Gastrocnemius medialis (tissue), 4 donors: ENCODE measurements around the gene SH3RF1. TPM values are rescaled to one million over a fixed set of nuclear protein-coding genes. Genes with fewer than 3 reads are reported as not detected.
"Not testable (repeated sequence)": the region's sequence is repeated elsewhere in the genome, so short reads cannot be mapped to it uniquely, and the experiment has no call there.

Experiments
- ATAC-seq, 2 donors: fragments of 150-250 bp; one replicate each; pipeline ENCODE4 v1.9.1; 2016
- DNase-seq, 2 donors: peaks; one replicate each; pipeline ENCODE4 v3.0.0-alpha.2; 2019
- H3K27ac ChIP-seq, 4 donors: fragments of 200-600 bp; sonication (generic); 1 replicate in 1 of 4; 2 replicates in 3 of 4; pipeline ENCODE4 v1.5.1; 2016 to 2018; ENCODE audit warnings: mild to moderate bottlenecking in 2 of 4, moderate library complexity in 1 of 4
- H3K27me3 ChIP-seq, 3 donors: fragments of 200-600 bp; sonication (generic) in 2 of 3; 1 replicate in 1 of 3; 2 replicates in 2 of 3; pipeline versions ENCODE4 v1.5.1 to v1.6.0; 2016 to 2019; ENCODE audit warnings: mild to moderate bottlenecking in 1 of 3, moderate library complexity in 1 of 3
- H3K36me3 ChIP-seq, 2 donors: fragments of 200-600 bp; sonication (generic) in 1 of 2; one replicate each; pipeline ENCODE4 v1.5.1; 2017 to 2018
- H3K4me1 ChIP-seq, 2 donors: fragments of 200-600 bp; sonication (generic) in 1 of 2; one replicate each; pipeline ENCODE4 v1.5.1; 2016 to 2017; ENCODE audit warnings: mild to moderate bottlenecking in 2 of 2
- H3K4me3 ChIP-seq, 4 donors: fragments of 200-600 bp; sonication (generic) in 3 of 4; 1 replicate in 1 of 4; 2 replicates in 3 of 4; pipeline ENCODE4 v1.5.1; 2016 to 2019; ENCODE audit warnings: mild to moderate bottlenecking in 2 of 4
- H3K9me3 ChIP-seq, 3 donors: fragments of 200-600 bp; sonication (generic) in 2 of 3; 1 replicate in 1 of 3; 2 replicates in 2 of 3; pipeline ENCODE4 v1.5.1; 2016 to 2019
- POLR2A ChIP-seq, 2 donors: fragments of 450-650 bp; IDR thresholded peaks; one replicate each; pipeline ENCODE4 v1.6.1; 2017; ENCODE audit warnings: antibody characterized with exemption in 2 of 2, mild to moderate bottlenecking in 2 of 2, moderate library complexity in 2 of 2
- in situ Hi-C, 4 donors: fragments of 200-750 bp; cut with MboI; loops; one replicate each; pipeline versions ENCODE4 v1.15.0 to v1.8.0; 2017; ENCODE audit warnings: low sequenced_read_pairs in 4 of 4
- intact Hi-C: fragments of 100-400 bp; cut with DNase I; formaldehyde crosslinking; loops from one replicate; pipeline ENCODE4 v1.15.1; 2023; ENCODE audit warnings: low total_unique reads
- total RNA-seq, 4 donors: library from RNA; depleted of rRNA; stranded (reverse); fragments of >200 nt; gene quantifications; one replicate each; pipeline versions ENCODE4 v1.1.0 to v1.2.3, GENCODE V29; 2016
- TF ChIP-seq, protein P1 (sequence below), 5 experiments: fragments of 450-650 bp in 3 of 5; fragments of 200-600 bp in 2 of 5; sonication (generic) in 2 of 5; IDR thresholded peaks in 4 of 5; conservative IDR thresholded peaks in 1 of 5; 1 replicate in 4 of 5; 2 replicates in 1 of 5; pipeline ENCODE4 v1.5.1; 2016 to 2019; ENCODE audit warnings: antibody characterized with exemption in 5 of 5, mild to moderate bottlenecking in 3 of 5, moderate library complexity in 3 of 5

The SH3RF1 gene
- total RNA-seq, 4 donors from 2014 or later: 12.6 to 27.0 (median 13.4) TPM

GRCh38 chr4:169183581-169183980 lies 87.2 kb downstream of the SH3RF1 start:
- Histone ChIP-seq H3K27me3 (no peaks in the 10 kb centered on the region), H3K27ac (no peak overlapping the region), H3K4me3 (no peak overlapping the region), H3K36me3 (no peaks in the 10 kb centered on the region), H3K9me3 (no peaks in the 10 kb centered on the region), H3K4me1 (peaks cover 0 to 20% of the 10 kb centered on the region in 2 donors)
- no peak for TF ChIP-seq POLR2A (IDR thresholded peaks at IDR 0.05)
- TF ChIP-seq, protein P1, sequence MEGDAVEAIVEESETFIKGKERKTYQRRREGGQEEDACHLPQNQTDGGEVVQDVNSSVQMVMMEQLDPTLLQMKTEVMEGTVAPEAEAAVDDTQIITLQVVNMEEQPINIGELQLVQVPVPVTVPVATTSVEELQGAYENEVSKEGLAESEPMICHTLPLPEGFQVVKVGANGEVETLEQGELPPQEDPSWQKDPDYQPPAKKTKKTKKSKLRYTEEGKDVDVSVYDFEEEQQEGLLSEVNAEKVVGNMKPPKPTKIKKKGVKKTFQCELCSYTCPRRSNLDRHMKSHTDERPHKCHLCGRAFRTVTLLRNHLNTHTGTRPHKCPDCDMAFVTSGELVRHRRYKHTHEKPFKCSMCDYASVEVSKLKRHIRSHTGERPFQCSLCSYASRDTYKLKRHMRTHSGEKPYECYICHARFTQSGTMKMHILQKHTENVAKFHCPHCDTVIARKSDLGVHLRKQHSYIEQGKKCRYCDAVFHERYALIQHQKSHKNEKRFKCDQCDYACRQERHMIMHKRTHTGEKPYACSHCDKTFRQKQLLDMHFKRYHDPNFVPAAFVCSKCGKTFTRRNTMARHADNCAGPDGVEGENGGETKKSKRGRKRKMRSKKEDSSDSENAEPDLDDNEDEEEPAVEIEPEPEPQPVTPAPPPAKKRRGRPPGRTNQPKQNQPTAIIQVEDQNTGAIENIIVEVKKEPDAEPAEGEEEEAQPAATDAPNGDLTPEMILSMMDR (IDR thresholded peaks at IDR 0.05 in 4 of 5, conservative IDR thresholded peaks at IDR 0.05 in 1 of 5): no peak
- intact Hi-C loops: no loop called here
- ATAC-seq: no peak
- DNase-seq: no peak
- in situ Hi-C loops: no loop called here

GRCh38 chr4:169179609-169180521 lies 90.9 kb downstream of the SH3RF1 start:
- H3K27ac ChIP-seq: no peak overlapping the region
- no peaks in the 10 kb centered on the region for H3K9me3 ChIP-seq
- no peak for DNase-seq
- peaks cover 0 to 16% of the 10 kb centered on the region in 2 donors for H3K4me1 ChIP-seq
- intact Hi-C loops (no loop called here), in situ Hi-C loops (no loop called here)
- TF ChIP-seq, protein P1 (IDR thresholded peaks at IDR 0.05 in 4 of 5, conservative IDR thresholded peaks at IDR 0.05 in 1 of 5): no peak
- TF ChIP-seq POLR2A (IDR thresholded peaks at IDR 0.05): no peak
- no peak overlapping the region for H3K4me3 ChIP-seq
- ATAC-seq: no peak
- H3K27me3 ChIP-seq: no peaks in the 10 kb centered on the region
- H3K36me3 ChIP-seq: no peaks in the 10 kb centered on the region

DNA sequence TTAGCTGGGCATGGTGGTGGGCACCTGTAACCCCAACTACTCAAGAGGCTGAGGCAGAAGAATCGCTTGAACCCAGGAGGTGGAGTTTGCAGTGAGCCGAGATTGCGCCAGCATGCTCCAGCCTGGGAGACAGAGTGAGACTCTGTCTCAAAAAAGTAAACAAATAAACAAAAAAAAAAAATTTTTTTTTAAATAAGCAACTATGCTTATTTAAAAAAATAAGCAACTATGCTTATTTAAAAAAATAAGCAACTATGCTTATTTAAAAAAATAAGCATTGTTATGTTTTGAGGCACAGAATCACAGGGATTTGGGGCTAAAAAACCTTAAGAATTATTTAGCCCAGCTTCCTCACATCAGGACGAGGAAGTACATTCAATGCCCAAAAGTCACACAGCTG lies 92.7 kb downstream of the SH3RF1 start:
- in situ Hi-C loops: not testable (repeated sequence)

GRCh38 chr4:169175476-169175875 lies 95.3 kb downstream of the SH3RF1 start:
- Histone ChIP-seq H3K27ac (no peak overlapping the region), H3K27me3 (no peaks in the 10 kb centered on the region), H3K4me1 (peaks cover 0 to 15% of the 10 kb centered on the region in 2 donors), H3K9me3 (no peaks in the 10 kb centered on the region), H3K36me3 (no peaks in the 10 kb centered on the region), H3K4me3 (no peak overlapping the region)
- ATAC-seq (no peak), DNase-seq (no peak)
- intact Hi-C loops: no loop called here
- in situ Hi-C loops: no loop called here
- TF ChIP-seq, protein P1 (IDR thresholded peaks at IDR 0.05 in 4 of 5, conservative IDR thresholded peaks at IDR 0.05 in 1 of 5): no peak
- TF ChIP-seq POLR2A (IDR thresholded peaks at IDR 0.05): no peak

More for the DNA sequence above, 92.7 kb downstream of the SH3RF1 start:
- H3K4me3 ChIP-seq, ATAC-seq, H3K27ac ChIP-seq, H3K9me3 ChIP-seq, intact Hi-C loops, DNase-seq, H3K27me3 ChIP-seq, H3K36me3 ChIP-seq, H3K4me1 ChIP-seq: not testable (repeated sequence)

DNA sequence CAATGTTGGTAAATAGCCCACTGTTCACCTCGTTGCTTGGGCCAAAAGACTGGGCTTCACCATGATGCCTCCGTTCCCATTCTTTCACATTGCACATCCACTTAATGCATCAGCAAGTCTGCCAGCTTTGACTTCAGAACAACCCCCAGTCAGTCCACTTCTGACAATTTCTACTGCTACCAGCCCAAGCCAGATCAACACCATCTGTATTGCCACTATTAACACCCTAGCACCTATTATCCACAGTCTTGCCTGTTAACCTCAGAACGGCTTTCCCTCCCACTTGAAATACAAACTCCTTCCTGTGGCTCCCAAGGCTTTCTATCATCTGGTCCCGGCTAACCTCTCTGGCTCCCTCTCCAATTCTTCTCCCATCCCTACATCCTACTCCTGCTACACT lies 95.7 kb downstream of the SH3RF1 start:
- no peak for DNase-seq
- Histone ChIP-seq H3K36me3 (no peaks in the 10 kb centered on the region), H3K4me3 (no peak overlapping the region), H3K27ac (no peak overlapping the region), H3K9me3 (no peaks in the 10 kb centered on the region), H3K4me1 (peaks cover 0 to 13% of the 10 kb centered on the region in 2 donors), H3K27me3 (no peaks in the 10 kb centered on the region)
- intact Hi-C loops (no loop called here), in situ Hi-C loops (no loop called here)
- no peak for TF ChIP-seq POLR2A (IDR thresholded peaks at IDR 0.05)
- TF ChIP-seq, protein P1 (IDR thresholded peaks at IDR 0.05 in 4 of 5, conservative IDR thresholded peaks at IDR 0.05 in 1 of 5): no peak
- ATAC-seq: no peak
